Measurements from ENCODE around the gene DNAH7. TPM values are rescaled to one million over a fixed set of nuclear protein-coding genes. Genes with fewer than 3 reads are reported as not detected.

The DNAH7 gene
- total RNA-seq, 1 experiment from 2014 or later, result under 0.01 TPM

DNA sequence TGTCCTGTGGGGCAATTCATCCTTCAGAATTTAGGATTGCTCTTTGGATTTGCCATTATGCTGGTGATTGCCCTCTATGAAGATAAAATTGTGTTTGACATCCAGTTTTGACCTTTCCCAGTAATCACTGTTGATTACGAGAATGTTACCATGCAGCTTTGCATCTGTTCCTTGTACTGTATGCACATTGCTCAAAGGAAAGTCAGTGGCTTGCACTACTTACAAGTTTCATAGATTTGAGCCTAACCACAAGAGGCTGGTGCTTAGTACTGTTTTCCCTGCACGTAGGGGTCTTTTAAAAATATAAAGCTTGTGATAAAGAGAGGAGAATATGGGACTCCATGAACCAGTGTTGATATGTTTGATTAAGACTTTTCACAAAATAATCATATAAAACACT, 333.7 kb downstream of the DNAH7 start:
- Histone ChIP-seq H3K27me3 (ENCODE audit: control insufficient read depth, insufficient read depth, low read length) (no peaks in the 10 kb centered on the region), H3K4me3 (ENCODE audit: insufficient read depth, low read depth, low read length) (no peak overlapping the region), H3K36me3 (replicated peaks; ENCODE audit: control insufficient read depth, insufficient read depth, low read length) (peaks cover 9% of the 10 kb centered on the region)
- DNase-seq, result no peak

DNA sequence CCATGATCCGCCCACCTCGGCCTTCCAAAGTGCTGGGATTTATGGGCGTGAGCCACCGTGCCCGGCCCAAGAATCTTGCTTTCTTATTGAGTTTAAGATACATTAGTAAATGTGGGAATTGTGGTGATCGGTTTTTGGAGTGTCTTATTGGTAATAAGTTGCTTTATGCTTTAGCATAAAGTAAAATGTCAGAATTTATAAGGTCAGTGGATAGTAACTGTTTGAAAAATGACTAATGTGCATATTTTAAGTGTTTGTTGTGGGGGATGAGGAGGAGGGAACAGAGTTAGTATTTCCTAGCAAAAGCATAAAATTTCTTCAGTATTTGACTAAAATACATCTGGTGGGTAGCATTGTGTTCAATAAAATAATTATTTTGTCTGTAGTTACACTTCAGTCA, 334.2 kb downstream of the DNAH7 start:
- DNase-seq, result no peak
- H3K4me3 ChIP-seq (ENCODE audit: insufficient read depth, low read depth, low read length), result no peak overlapping the region
- no peaks in the 10 kb centered on the region for H3K27me3 ChIP-seq (ENCODE audit: control insufficient read depth, insufficient read depth, low read length)
- H3K36me3 ChIP-seq (replicated peaks; ENCODE audit: control insufficient read depth, insufficient read depth, low read length), result peaks cover 9% of the 10 kb centered on the region

- DNase-seq, result no peak
- H3K4me3 ChIP-seq (ENCODE audit: insufficient read depth, low read depth, low read length), result no peak overlapping the region
- peaks cover 9% of the 10 kb centered on the region for H3K36me3 ChIP-seq (replicated peaks; ENCODE audit: control insufficient read depth, insufficient read depth, low read length)
Measured at GRCh38 chr2:195733831-195734230, 334.8 kb downstream of the DNAH7 start.

GRCh38 chr2:195732574-195732973, 336.1 kb downstream of the DNAH7 start:
- H3K27me3 ChIP-seq (ENCODE audit: control insufficient read depth, insufficient read depth, low read length), result no peaks in the 10 kb centered on the region
- DNase-seq, result no peak
- H3K4me3 ChIP-seq (ENCODE audit: insufficient read depth, low read depth, low read length), result no peak overlapping the region
- H3K36me3 ChIP-seq (replicated peaks; ENCODE audit: control insufficient read depth, insufficient read depth, low read length), result peaks cover 11% of the 10 kb centered on the region

More at GRCh38 chr2:195733831-195734230, 334.8 kb downstream of the DNAH7 start:
- no peaks in the 10 kb centered on the region for H3K27me3 ChIP-seq (ENCODE audit: control insufficient read depth, insufficient read depth, low read length)

DNA sequence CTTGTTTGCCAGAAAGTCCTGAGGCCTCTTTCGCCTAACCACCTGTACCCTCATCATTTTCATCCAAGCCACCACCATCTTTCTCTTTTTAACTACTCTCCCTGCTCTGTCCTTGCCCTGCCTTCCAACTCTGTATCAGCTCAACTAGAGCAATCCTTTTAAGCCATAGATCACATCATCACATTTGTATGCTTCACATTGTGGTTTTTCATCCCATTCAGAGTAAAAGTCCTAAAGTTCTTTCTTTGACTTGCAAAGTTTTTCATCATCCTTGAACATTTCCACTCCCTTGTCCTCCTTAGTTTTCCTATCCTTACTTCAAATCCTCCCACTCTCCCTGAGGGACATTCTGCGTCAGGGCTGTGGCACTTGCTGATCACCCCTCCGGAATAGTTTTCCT, 337.7 kb downstream of the DNAH7 start:
- H3K36me3 ChIP-seq (replicated peaks; ENCODE audit: control insufficient read depth, insufficient read depth, low read length), result peaks cover 10% of the 10 kb centered on the region
- DNase-seq, result no peak
- no peaks in the 10 kb centered on the region for H3K27me3 ChIP-seq (ENCODE audit: control insufficient read depth, insufficient read depth, low read length)
- H3K4me3 ChIP-seq (ENCODE audit: insufficient read depth, low read depth, low read length), result no peak overlapping the region

DNA sequence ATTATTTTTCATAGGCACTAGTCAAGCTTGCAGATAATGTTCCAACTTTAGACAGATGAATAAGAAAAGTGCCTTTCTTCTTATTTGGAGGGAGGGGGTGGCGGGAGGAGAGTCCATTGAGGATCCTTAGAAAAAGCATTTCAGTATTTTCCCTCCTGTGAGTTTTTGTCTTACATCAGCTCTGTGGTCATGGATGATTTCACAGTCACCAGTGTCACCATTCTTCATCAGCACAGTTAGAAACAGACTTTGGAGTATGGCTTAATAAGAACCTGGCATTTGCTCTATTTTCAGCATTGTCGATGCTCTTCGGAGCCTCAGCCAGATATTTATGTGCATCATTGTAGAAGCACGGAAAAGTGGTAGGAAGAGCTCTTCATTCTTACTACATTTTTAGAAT, 341.5 kb downstream of the DNAH7 start:
- Histone ChIP-seq H3K36me3 (replicated peaks; ENCODE audit: control insufficient read depth, insufficient read depth, low read length) (peaks cover 10% of the 10 kb centered on the region), H3K27me3 (ENCODE audit: control insufficient read depth, insufficient read depth, low read length) (no peaks in the 10 kb centered on the region), H3K4me3 (ENCODE audit: insufficient read depth, low read depth, low read length) (no peak overlapping the region)
- no peak for DNase-seq

DNA sequence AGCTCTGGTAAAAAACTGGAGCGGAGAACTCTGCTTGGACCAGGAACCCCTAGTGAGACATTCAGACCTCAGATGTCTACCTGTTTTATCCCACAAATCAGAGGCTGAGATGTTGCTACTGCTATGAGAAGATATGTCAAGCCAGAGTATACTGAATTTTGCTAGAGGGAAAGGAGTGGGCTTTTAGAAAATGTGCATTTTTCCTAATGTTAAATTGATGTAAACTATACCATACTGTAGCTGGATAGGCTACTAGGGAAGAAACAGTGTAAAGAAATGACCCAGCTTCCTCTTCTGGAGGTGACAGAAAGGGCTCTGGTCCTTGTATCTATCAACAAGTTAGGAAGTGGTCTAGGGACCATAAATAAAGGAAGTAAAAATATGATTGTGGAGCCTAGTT, 346.6 kb downstream of the DNAH7 start:
- Histone ChIP-seq H3K27me3 (ENCODE audit: control insufficient read depth, insufficient read depth, low read length) (no peaks in the 10 kb centered on the region), H3K4me3 (ENCODE audit: insufficient read depth, low read depth, low read length) (no peak overlapping the region), H3K36me3 (replicated peaks; ENCODE audit: control insufficient read depth, insufficient read depth, low read length) (peaks cover 6% of the 10 kb centered on the region)
- no peak for DNase-seq

GRCh38 chr2:195721042-195721441, 347.6 kb downstream of the DNAH7 start:
- no peak for DNase-seq
- no peaks in the 10 kb centered on the region for H3K27me3 ChIP-seq (ENCODE audit: control insufficient read depth, insufficient read depth, low read length)
- H3K36me3 ChIP-seq (replicated peaks; ENCODE audit: control insufficient read depth, insufficient read depth, low read length), result peaks cover 10% of the 10 kb centered on the region
- no peak overlapping the region for H3K4me3 ChIP-seq (ENCODE audit: insufficient read depth, low read depth, low read length)

DNA sequence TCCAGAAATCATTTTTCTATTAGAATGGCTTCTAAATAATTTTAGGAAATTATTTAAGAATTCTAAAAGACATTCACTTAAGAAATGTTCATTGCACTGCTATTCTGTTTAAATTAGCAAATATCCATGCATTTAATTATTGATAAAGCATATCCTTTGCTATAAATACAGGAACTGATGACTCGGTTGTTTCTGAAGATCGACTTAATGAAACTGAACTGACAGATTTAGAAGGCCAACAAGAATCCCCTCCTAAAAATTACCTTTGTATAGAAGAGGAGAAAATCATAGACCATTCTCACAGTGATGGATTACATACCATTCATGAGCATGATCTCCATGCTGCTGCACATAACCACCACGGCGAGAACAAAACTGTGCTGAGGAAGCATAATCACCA, 352.2 kb downstream of the DNAH7 start:
- DNase-seq, result no peak
- Histone ChIP-seq H3K4me3 (ENCODE audit: insufficient read depth, low read depth, low read length) (no peak overlapping the region), H3K27me3 (ENCODE audit: control insufficient read depth, insufficient read depth, low read length) (no peaks in the 10 kb centered on the region), H3K36me3 (replicated peaks; ENCODE audit: control insufficient read depth, insufficient read depth, low read length) (peaks cover 14% of the 10 kb centered on the region)

DNA sequence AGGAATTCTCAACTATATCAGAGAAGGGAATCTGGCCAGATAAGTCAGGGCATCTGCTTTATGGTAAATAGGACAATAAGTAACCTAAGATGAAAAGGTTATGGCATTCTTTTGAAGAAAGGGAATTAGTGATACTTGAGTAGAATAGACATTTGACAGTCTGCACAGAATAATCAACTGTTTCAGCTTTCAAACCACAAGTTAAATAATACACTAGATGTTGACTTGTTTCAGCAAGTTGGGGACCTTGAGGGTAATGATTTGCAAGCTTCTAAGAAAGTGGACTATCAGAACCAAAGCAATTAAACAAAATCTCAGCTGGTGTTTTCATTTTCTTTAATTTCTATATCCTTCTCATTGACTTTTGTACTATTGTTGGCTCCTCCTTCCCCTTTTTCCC, 357.2 kb downstream of the DNAH7 start:
- DNase-seq, result no peak
- H3K27me3 ChIP-seq (ENCODE audit: control insufficient read depth, insufficient read depth, low read length), result no peaks in the 10 kb centered on the region
- H3K4me3 ChIP-seq (ENCODE audit: insufficient read depth, low read depth, low read length), result no peak overlapping the region
- H3K36me3 ChIP-seq (replicated peaks; ENCODE audit: control insufficient read depth, insufficient read depth, low read length), result peaks cover 7% of the 10 kb centered on the region

DNA sequence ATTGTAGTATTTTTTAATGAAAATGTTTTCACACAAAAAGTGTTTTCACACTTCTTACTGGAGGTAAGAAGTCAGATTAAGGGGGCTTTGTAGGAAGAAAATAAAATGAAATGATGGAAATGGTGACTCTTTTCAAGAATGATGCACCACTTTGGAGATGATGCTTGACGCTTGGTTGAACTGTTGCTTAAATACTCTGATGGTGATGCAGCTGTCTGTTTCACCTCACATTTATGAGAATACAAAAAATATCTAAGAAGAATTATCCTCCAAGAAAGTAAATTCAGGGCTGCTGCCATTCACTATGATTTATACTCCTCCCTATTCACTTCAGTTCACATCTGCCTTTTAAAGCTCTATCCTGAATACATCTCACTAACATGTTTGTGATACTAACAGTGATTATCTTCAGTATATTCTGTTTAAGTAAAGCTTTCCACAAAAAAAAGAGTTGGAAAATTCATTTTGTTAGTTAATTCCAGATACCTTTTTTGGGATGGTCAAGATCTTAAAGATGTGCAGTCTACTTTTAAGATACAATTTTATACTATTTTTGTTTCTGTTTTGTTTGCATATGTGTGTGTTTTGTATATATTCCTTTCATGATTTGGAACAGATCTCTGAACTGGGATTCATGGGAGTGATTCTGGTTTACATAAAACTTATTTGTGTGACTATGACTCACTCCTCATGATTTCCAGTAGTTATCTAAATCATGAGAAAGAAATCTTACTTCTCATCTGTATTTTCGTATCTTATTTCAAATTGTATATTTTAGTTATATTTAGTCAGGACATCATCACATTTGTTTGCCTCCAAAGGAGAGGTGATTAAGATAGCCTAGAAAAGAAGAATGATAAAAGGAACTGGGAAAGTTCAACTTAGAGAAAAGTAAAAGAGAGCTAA, 358.5 kb downstream of the DNAH7 start:
- Histone ChIP-seq H3K4me3 (ENCODE audit: insufficient read depth, low read depth, low read length) (no peak overlapping the region), H3K36me3 (replicated peaks; ENCODE audit: control insufficient read depth, insufficient read depth, low read length) (peaks cover 6% of the 10 kb centered on the region), H3K27me3 (ENCODE audit: control insufficient read depth, insufficient read depth, low read length) (no peaks in the 10 kb centered on the region)
- no peak for DNase-seq

DNA sequence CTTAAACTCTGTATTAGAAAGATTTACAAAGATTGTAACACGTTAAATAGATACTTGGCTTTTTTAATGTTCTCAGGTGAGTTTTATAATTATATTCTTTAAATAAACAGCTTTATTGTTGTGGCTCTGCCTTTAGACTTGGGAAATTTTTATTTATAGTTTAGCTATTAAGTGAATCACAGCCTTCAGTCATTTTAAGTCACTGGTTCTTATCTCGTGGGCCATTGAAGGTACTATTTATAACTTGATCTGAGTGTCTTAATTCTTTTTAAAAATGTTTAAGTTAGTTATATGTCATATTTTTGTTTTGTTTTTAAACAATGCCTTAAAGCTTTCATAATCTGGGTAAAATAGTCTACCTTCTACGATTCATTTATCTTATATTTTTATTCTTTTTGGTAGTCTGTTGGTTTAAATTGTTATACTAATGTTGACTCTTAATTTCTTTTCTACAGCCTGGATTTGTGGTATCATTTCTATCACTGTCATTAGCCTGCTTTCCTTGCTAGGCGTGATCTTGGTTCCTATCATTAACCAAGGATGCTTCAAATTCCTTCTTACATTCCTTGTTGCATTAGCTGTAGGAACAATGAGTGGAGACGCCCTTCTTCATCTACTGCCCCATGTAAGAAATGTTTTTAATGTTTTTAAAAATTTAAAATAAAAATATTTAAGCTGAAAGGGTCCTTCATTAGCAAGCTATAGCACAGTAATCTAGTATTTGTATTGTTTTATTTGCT, 362.3 kb downstream of the DNAH7 start:
- H3K27me3 ChIP-seq (ENCODE audit: control insufficient read depth, insufficient read depth, low read length), result no peaks in the 10 kb centered on the region
- DNase-seq, result no peak
- H3K36me3 ChIP-seq (replicated peaks; ENCODE audit: control insufficient read depth, insufficient read depth, low read length), result no peaks in the 10 kb centered on the region; the same call in none of the 2 replicates
- no peak overlapping the region for H3K4me3 ChIP-seq (ENCODE audit: insufficient read depth, low read depth, low read length)

DNA sequence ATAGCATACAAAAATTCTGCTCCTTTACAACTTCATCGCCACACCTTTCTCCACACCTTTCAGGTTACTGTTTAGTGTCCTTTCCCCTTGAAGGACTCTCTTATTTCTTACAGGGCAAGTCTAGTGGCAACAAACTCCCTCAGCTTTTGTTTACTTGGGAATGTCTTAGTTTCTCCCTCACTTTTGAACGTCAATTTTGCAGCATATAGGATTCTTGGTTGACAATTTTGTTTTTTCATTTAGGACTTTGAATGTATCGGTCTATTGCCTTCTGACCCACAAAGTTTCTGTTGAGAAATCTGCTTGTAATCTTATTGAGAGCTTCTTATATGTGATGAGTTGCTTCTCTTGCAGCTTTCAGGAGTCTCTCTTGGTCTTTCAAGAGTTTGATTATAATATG, 368.2 kb downstream of the DNAH7 start:
- H3K27me3 ChIP-seq (ENCODE audit: control insufficient read depth, insufficient read depth, low read length), result no peaks in the 10 kb centered on the region
- no peak for DNase-seq
- no peak overlapping the region for H3K4me3 ChIP-seq (ENCODE audit: insufficient read depth, low read depth, low read length)
- H3K36me3 ChIP-seq (replicated peaks; ENCODE audit: control insufficient read depth, insufficient read depth, low read length), result no peaks in the 10 kb centered on the region; the same call in 1 of the 2 replicates

GRCh38 chr2:195697681-195698220, 370.9 kb downstream of the DNAH7 start:
- no peaks in the 10 kb centered on the region for H3K27me3 ChIP-seq (ENCODE audit: control insufficient read depth, insufficient read depth, low read length)
- no peak for DNase-seq
- no peak overlapping the region for H3K4me3 ChIP-seq (ENCODE audit: insufficient read depth, low read depth, low read length)

GRCh38 chr2:195696012-195696411, 372.6 kb downstream of the DNAH7 start:
- no peak overlapping the region for H3K4me3 ChIP-seq (ENCODE audit: insufficient read depth, low read depth, low read length)
- DNase-seq, result no peak
- H3K36me3 ChIP-seq (replicated peaks; ENCODE audit: control insufficient read depth, insufficient read depth, low read length), result no peaks in the 10 kb centered on the region; the same call in 1 of the 2 replicates
- H3K27me3 ChIP-seq (ENCODE audit: control insufficient read depth, insufficient read depth, low read length), result no peaks in the 10 kb centered on the region

More at GRCh38 chr2:195697681-195698220, 370.9 kb downstream of the DNAH7 start:
- H3K36me3 ChIP-seq (replicated peaks; ENCODE audit: control insufficient read depth, insufficient read depth, low read length), result no peaks in the 10 kb centered on the region; the same call in 1 of the 2 replicates
